GM04504 (cell line): Measurements from ENCODE around the gene UNC119.

Source experiments
- DNase-seq: peaks from one replicate; pipeline ENCODE4 v3.0.0-alpha.2; 2012; ENCODE audit warnings: low read depth

UNC119 gene

GRCh38 chr17:28573040-28573380 lies 20.6 kb upstream of the UNC119 start:
- DNase-seq = no peak

GRCh38 chr17:28572259-28573039 lies 20.0 kb upstream of the UNC119 start:
- no peak for DNase-seq

- peak; percentile 78 for DNase-seq
Observed at GRCh38 chr17:28571361-28572122, 19.1 kb upstream of the UNC119 start, which contains the start of gene PIGS. PIGS (minus strand) TSS chr17:28571524; CDS start chr17:28571496, 28 bp downstream.

GRCh38 chr17:28570716-28571360 lies 18.4 kb upstream of the UNC119 start:
- DNase-seq = no peak

GRCh38 chr17:28569446-28569845 lies 17.0 kb upstream of the UNC119 start:
- no peak for DNase-seq

GRCh38 chr17:28567604-28568003 lies 15.2 kb upstream of the UNC119 start:
- DNase-seq = no peak

- DNase-seq = no peak
Observed at GRCh38 chr17:28563475-28563874, 11.1 kb upstream of the UNC119 start.

GRCh38 chr17:28555022-28555421 lies 2.6 kb upstream of the UNC119 start:
- DNase-seq = no peak

GRCh38 chr17:28554565-28554964 lies 2.1 kb upstream of the UNC119 start:
- DNase-seq = no peak

GRCh38 chr17:28553000-28553505 lies 629 bp upstream of the UNC119 start:
- no peak for DNase-seq

- DNase-seq = no peak
Observed at GRCh38 chr17:28551421-28552175, 826 bp downstream of the UNC119 start.

- DNase-seq = no peak
Observed at GRCh38 chr17:28550858-28551257, 1.6 kb downstream of the UNC119 start.

- no peak for DNase-seq
Observed at GRCh38 chr17:28549236-28550132, 2.9 kb downstream of the UNC119 start.

- DNase-seq = no peak
Observed at GRCh38 chr17:28548417-28549130, 3.9 kb downstream of the UNC119 start.

GRCh38 chr17:28547623-28548416 lies 4.6 kb downstream of the UNC119 start:
- no peak for DNase-seq

- no peak for DNase-seq
Observed at GRCh38 chr17:28547096-28547622, 5.3 kb downstream of the UNC119 start.

- no peak for DNase-seq
Observed at GRCh38 chr17:28545787-28546415, 6.5 kb downstream of the UNC119 start.

- DNase-seq = no peak
Observed at GRCh38 chr17:28545141-28545503, 7.3 kb downstream of the UNC119 start.
